HEK293 (cell line): ENCODE data around the gene SNAI1.

Experiments
- CTCF ChIA-PET: fragments of 350-600 bp; formaldehyde crosslinking; extraction: SDS; loops from one replicate; lab custom pipeline; 2021; ENCODE audit warnings: antibody characterized with exemption; lab: Yijun Ruan, JAX
- POLR2A ChIA-PET: fragments of 300-600 bp; formaldehyde crosslinking; extraction: SDS; loops from one replicate; lab custom pipeline; 2020; ENCODE audit warnings: antibody characterized with exemption, inconsistent platforms; lab: Yijun Ruan, JAX
- H3K27ac ChIP-seq: fragments of 200-500 bp; sonication (Bioruptor generic); 2 replicates; pipeline ENCODE4 v1.5.1; 2014; ENCODE audit warnings: low read depth, low read length, control low read depth, inconsistent platforms; ENCODE audit errors: extremely low read depth
- H3K36me3 ChIP-seq, 2 experiments: fragments of 200-500 bp in 1 of 2; sonication (Bioruptor generic) in 1 of 2; 1 replicate in 1 of 2; 2 replicates in 1 of 2; pipeline ENCODE4 v1.5.1; 2014 to 2017; ENCODE audit warnings: inconsistent platforms in 2 of 2, low read length in 2 of 2; ENCODE audit not compliant: control insufficient read depth in 2 of 2, insufficient read depth in 1 of 2
- H3K4me1 ChIP-seq: fragments of 200-500 bp; sonication (Bioruptor generic); 2 replicates; pipeline ENCODE4 v1.5.1; 2014; ENCODE audit warnings: mild to moderate bottlenecking, low read length, inconsistent platforms; ENCODE audit not compliant: control insufficient read depth, insufficient read depth
- H3K4me3 ChIP-seq: 2 replicates; pipeline ENCODE4 v1.5.1; 2011; ENCODE audit warnings: low read depth, mild to moderate bottlenecking, control low read depth, low read length, moderate library complexity
- H3K9me3 ChIP-seq: fragments of 200-500 bp; sonication (Bioruptor generic); 2 replicates; pipeline ENCODE4 v1.5.1; 2014; ENCODE audit warnings: low read depth, low read length, inconsistent platforms; ENCODE audit not compliant: control insufficient read depth, insufficient read depth
- BCL11B ChIP-seq: fragments of 450-650 bp; formaldehyde crosslinking; IDR thresholded peaks from 2 replicates; pipeline ENCODE4 v1.5.1; 2016; ENCODE audit warnings: low read depth, missing biosample characterization, missing genetic modification characterization
- GFI1B ChIP-seq: fragments of 450-650 bp; formaldehyde crosslinking; IDR thresholded peaks from 2 replicates; pipeline ENCODE4 v1.5.1; 2016; ENCODE audit warnings: missing biosample characterization, missing genetic modification characterization
- HOXA7 ChIP-seq: sonication (generic); formaldehyde crosslinking; IDR thresholded peaks from 2 replicates; pipeline ENCODE4 v1.8.1; 2022; ENCODE audit warnings: missing genetic modification reagents, borderline replicate concordance
- HOXC10 ChIP-seq: sonication (generic); formaldehyde crosslinking; IDR thresholded peaks from 2 replicates; pipeline ENCODE4 v1.8.1; 2023; ENCODE audit warnings: mild to moderate bottlenecking, missing genetic modification reagents
- HOXD13 ChIP-seq: sonication (generic); formaldehyde crosslinking; IDR thresholded peaks from 2 replicates; pipeline ENCODE4 v1.8.0; 2022; ENCODE audit warnings: missing genetic modification reagents, borderline replicate concordance
- KLF10 ChIP-seq: fragments of 450-650 bp; IDR thresholded peaks from 2 replicates; pipeline ENCODE4 v1.5.1; 2018; ENCODE audit warnings: missing biosample characterization, mild to moderate bottlenecking, missing genetic modification characterization
- MEIS1 ChIP-seq: sonication (generic); formaldehyde crosslinking; IDR thresholded peaks from 2 replicates; pipeline ENCODE4 v1.8.1; 2022; ENCODE audit warnings: missing genetic modification reagents, mild to moderate bottlenecking, borderline replicate concordance
- MYNN ChIP-seq: fragments of 450-650 bp; formaldehyde crosslinking; IDR thresholded peaks from 2 replicates; pipeline ENCODE4 v1.5.1; 2016; ENCODE audit warnings: missing biosample characterization, missing genetic modification characterization, borderline replicate concordance
- OSR2 ChIP-seq: fragments of 450-650 bp; formaldehyde crosslinking; IDR thresholded peaks from 2 replicates; pipeline ENCODE4 v1.5.1; 2016; ENCODE audit warnings: missing biosample characterization, missing genetic modification characterization
- REPIN1 ChIP-seq: fragments of 450-650 bp; formaldehyde crosslinking; IDR thresholded peaks from 2 replicates; pipeline ENCODE4 v1.5.1; 2017; ENCODE audit warnings: missing biosample characterization, missing genetic modification characterization, low read depth
- SP7 ChIP-seq: fragments of 450-650 bp; formaldehyde crosslinking; IDR thresholded peaks from 2 replicates; pipeline ENCODE4 v1.5.1; 2016; ENCODE audit warnings: missing biosample characterization, missing genetic modification characterization
- ZBTB44 ChIP-seq: fragments of 450-650 bp; IDR thresholded peaks from 2 replicates; pipeline ENCODE4 v1.5.1; 2018; ENCODE audit warnings: missing biosample characterization, mild to moderate bottlenecking, missing genetic modification characterization
- ZBTB48 ChIP-seq: fragments of 450-650 bp; formaldehyde crosslinking; IDR thresholded peaks from 2 replicates; pipeline ENCODE4 v1.5.1; 2016; ENCODE audit warnings: missing biosample characterization, missing genetic modification characterization
- ZFP3 ChIP-seq: fragments of 450-650 bp; formaldehyde crosslinking; IDR thresholded peaks from 2 replicates; pipeline ENCODE4 v1.5.1; 2016; ENCODE audit warnings: low read depth, missing biosample characterization, missing genetic modification characterization
- ZIC2 ChIP-seq: fragments of 450-650 bp; formaldehyde crosslinking; IDR thresholded peaks from 2 replicates; pipeline ENCODE4 v1.5.1; 2016; ENCODE audit warnings: missing biosample characterization, missing genetic modification characterization
- ZNF114 ChIP-seq: fragments of 450-650 bp; formaldehyde crosslinking; IDR thresholded peaks from 2 replicates; pipeline ENCODE4 v1.5.0; 2017; ENCODE audit warnings: missing biosample characterization, missing genetic modification characterization
- ZNF138 ChIP-seq: fragments of 450-650 bp; formaldehyde crosslinking; IDR thresholded peaks from 2 replicates; pipeline ENCODE4 v1.5.1; 2016; ENCODE audit warnings: missing biosample characterization, missing genetic modification characterization, borderline replicate concordance
- ZNF146 ChIP-seq: fragments of 450-650 bp; formaldehyde crosslinking; IDR thresholded peaks from 2 replicates; pipeline ENCODE4 v1.5.1; 2016; ENCODE audit warnings: missing biosample characterization, missing genetic modification characterization
- ZNF202 ChIP-seq: fragments of 450-650 bp; formaldehyde crosslinking; IDR thresholded peaks from 2 replicates; pipeline ENCODE4 v1.5.1; 2016; ENCODE audit warnings: missing biosample characterization, missing genetic modification characterization, borderline replicate concordance
- ZNF221 ChIP-seq: fragments of 450-650 bp; formaldehyde crosslinking; IDR thresholded peaks from 2 replicates; pipeline ENCODE4 v1.5.1; 2017; ENCODE audit warnings: missing biosample characterization, missing genetic modification characterization, borderline replicate concordance
- ZNF223 ChIP-seq: fragments of 450-650 bp; formaldehyde crosslinking; IDR thresholded peaks from 2 replicates; pipeline ENCODE4 v1.5.1; 2016; ENCODE audit warnings: missing biosample characterization, missing genetic modification characterization
- ZNF248 ChIP-seq: fragments of 450-650 bp; formaldehyde crosslinking; IDR thresholded peaks from 2 replicates; pipeline ENCODE4 v1.5.1; 2017; ENCODE audit warnings: missing biosample characterization, missing genetic modification characterization
- ZNF324 ChIP-seq: fragments of 450-650 bp; formaldehyde crosslinking; IDR thresholded peaks from 2 replicates; pipeline ENCODE4 v1.5.1; 2016; ENCODE audit warnings: missing biosample characterization, missing genetic modification characterization
- ZNF362 ChIP-seq: fragments of 450-650 bp; formaldehyde crosslinking; IDR thresholded peaks from 2 replicates; pipeline ENCODE4 v1.5.1; 2016; ENCODE audit warnings: missing biosample characterization, missing genetic modification characterization
- ZNF433 ChIP-seq: fragments of 450-650 bp; formaldehyde crosslinking; IDR thresholded peaks from 2 replicates; pipeline ENCODE4 v1.5.1; 2016; ENCODE audit warnings: missing biosample characterization, missing genetic modification characterization, low read depth
- ZNF48 ChIP-seq: fragments of 450-650 bp; formaldehyde crosslinking; IDR thresholded peaks from 2 replicates; pipeline ENCODE4 v1.5.1; 2016; ENCODE audit warnings: missing biosample characterization, missing genetic modification characterization
- ZNF514 ChIP-seq: fragments of 450-650 bp; formaldehyde crosslinking; IDR thresholded peaks from 2 replicates; pipeline ENCODE4 v1.5.1; 2016; ENCODE audit warnings: missing biosample characterization, missing genetic modification characterization
- ZNF548 ChIP-seq: fragments of 450-650 bp; formaldehyde crosslinking; IDR thresholded peaks from 2 replicates; pipeline ENCODE4 v1.5.1; 2016; ENCODE audit warnings: missing biosample characterization, missing genetic modification characterization
- ZNF558 ChIP-seq: fragments of 450-650 bp; formaldehyde crosslinking; IDR thresholded peaks from 2 replicates; pipeline ENCODE4 v1.5.1; 2016; ENCODE audit warnings: missing biosample characterization, missing genetic modification characterization
- ZNF645 ChIP-seq: fragments of 450-650 bp; formaldehyde crosslinking; IDR thresholded peaks from 2 replicates; pipeline ENCODE4; 2016; ENCODE audit warnings: missing biosample characterization, missing genetic modification characterization
- ZNF660 ChIP-seq: fragments of 450-650 bp; IDR thresholded peaks from 2 replicates; pipeline ENCODE4 v1.5.1; 2018; ENCODE audit warnings: missing biosample characterization, mild to moderate bottlenecking, missing genetic modification characterization
- ZNF701 ChIP-seq: fragments of 450-650 bp; formaldehyde crosslinking; IDR thresholded peaks from 2 replicates; pipeline ENCODE4 v1.5.1; 2016; ENCODE audit warnings: missing biosample characterization, missing genetic modification characterization
- ZNF791 ChIP-seq: fragments of 450-650 bp; formaldehyde crosslinking; IDR thresholded peaks from 2 replicates; pipeline ENCODE4 v1.5.1; 2016; ENCODE audit warnings: missing biosample characterization, missing genetic modification characterization
- ZSCAN16 ChIP-seq: fragments of 450-650 bp; formaldehyde crosslinking; IDR thresholded peaks from 2 replicates; pipeline ENCODE4 v1.5.1; 2016; ENCODE audit warnings: missing biosample characterization, missing genetic modification characterization
- ZSCAN23 ChIP-seq: fragments of 450-650 bp; formaldehyde crosslinking; IDR thresholded peaks from 2 replicates; pipeline ENCODE4 v1.5.1; 2016; ENCODE audit warnings: missing biosample characterization, missing genetic modification characterization

SNAI1 gene

GRCh38 chr20:49979030-49979832, 3.5 kb upstream of the SNAI1 start:
- CTCF ChIA-PET: interaction anchor here (0.6 to 8.3 kb wide), 37 partner anchors 9 to 680 kb away, joined by 3 to 220 read pairs (median 4); partner anchors contain the start of genes PEDS1 and RNF114
- TF ChIP-seq ZNF433 (tag by site-specific recombination) (no peak), ZNF701 (no peak), HOXC10 (CRISPR knock-in tag) (no peak), KLF10 (tag by site-specific recombination) (0 out of 2 replicates have a peak, but pooled peaks have one; percentile 25), ZNF114 (tag by site-specific recombination) (no peak), ZBTB48 (tag by site-specific recombination) (peak; percentile 50; the same call in 1 of the 2 replicates), HOXA7 (CRISPR knock-in tag) (no peak), ZNF138 (tag by site-specific recombination) (no peak), ZIC2 (tag by site-specific recombination) (peak; percentile 87), ZBTB44 (tag by site-specific recombination) (no peak), ZNF558 (tag by site-specific recombination) (no peak), ZNF548 (tag by site-specific recombination) (no peak), ZSCAN23 (no peak), ZNF660 (no peak), ZNF362 (tag by site-specific recombination) (no peak), HOXD13 (no peak), ZNF48 (tag by site-specific recombination) (no peak), SP7 (tag by site-specific recombination) (peak; percentile 69), ZFP3 (no peak), ZNF791 (no peak), MEIS1 (CRISPR knock-in tag) (no peak), ZNF645 (tag by site-specific recombination) (no peak), BCL11B (peak; percentile 35; the same call in 1 of the 2 replicates), ZNF221 (tag by site-specific recombination) (no peak), ZSCAN16 (no peak), ZNF324 (tag by site-specific recombination) (no peak; the same call in 1 of the 2 replicates), ZNF146 (tag by site-specific recombination) (no peak), ZNF248 (tag by site-specific recombination) (no peak), GFI1B (tag by site-specific recombination) (no peak), ZNF223 (tag by site-specific recombination) (no peak), MYNN (tag by site-specific recombination) (no peak), ZNF514 (tag by site-specific recombination) (no peak), REPIN1 (no peak), ZNF202 (no peak), OSR2 (no peak)

More at GRCh38 chr20:49979030-49979832, 3.5 kb upstream of the SNAI1 start:
- H3K36me3 ChIP-seq: peaks cover 0 to 5% of the 10 kb centered on the region in 2 experiments; a peak in 1 of 3 replicates
- H3K9me3 ChIP-seq: no peaks in the 10 kb centered on the region
- peaks cover 2% of the 10 kb centered on the region; the same call in 1 of the 2 replicates for H3K4me1 ChIP-seq
- POLR2A ChIA-PET: interaction anchor here (0.5 to 1.0 kb wide), 4 partner anchors 91 to 553 kb away, joined by 3 to 6 read pairs (median 3); no protein-coding TSS in a partner anchor
- no peak overlapping the region for H3K27ac ChIP-seq
- H3K4me3 ChIP-seq: no peak overlapping the region
